ENCODE results near the gene PACS2. TPM values are rescaled to one million over a fixed set of nuclear protein-coding genes. Genes with fewer than 3 reads are reported as not detected.

PACS2 gene
- total and polyA plus RNA-seq, 4 donors: 5.1 to 21.9 (median 9.8) TPM

DNA sequence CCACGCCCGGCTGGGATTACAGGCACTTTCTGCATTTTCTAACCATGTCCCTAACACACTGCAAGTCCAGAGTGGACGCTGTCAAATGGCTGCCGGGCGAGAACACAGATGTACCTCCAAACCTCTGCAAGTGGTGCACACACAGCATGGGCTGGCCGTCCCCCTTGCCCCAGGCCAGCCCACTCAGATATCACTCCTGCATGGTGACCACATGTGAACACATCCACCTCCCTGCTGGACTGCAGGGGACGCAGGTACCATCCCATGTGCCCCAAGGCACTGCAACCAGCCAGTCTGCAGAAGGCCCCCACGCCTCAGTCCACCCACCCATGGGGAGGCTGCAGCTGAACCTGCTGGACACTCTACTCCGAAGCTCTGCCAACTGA is 27.8 kb upstream of the PACS2 start:
- Histone ChIP-seq H3K9me3 (ENCODE audit: control insufficient read depth in 4 of 4, low read length in 3 of 4) (no peaks in the 10 kb centered on the region), H3K27ac (ENCODE audit: low read depth in 1 of 2, low read length in 2 of 2) (no peak overlapping the region), H3K9ac (ENCODE audit: low read depth in 1 of 2, low read length in 2 of 2) (no peak overlapping the region), H3K4me1 (ENCODE audit: control insufficient read depth in 4 of 4, insufficient read depth in 4 of 4, low read length in 3 of 4) (peaks cover 16 to 54% (median 39%) of the 10 kb centered on the region in 4 donors), H3K36me3 (ENCODE audit: control insufficient read depth in 4 of 4, insufficient read depth in 3 of 4, low read depth in 1 of 4, low read length in 3 of 4) (no peaks in the 10 kb centered on the region), H3K27me3 (ENCODE audit: control insufficient read depth in 4 of 4, insufficient read depth in 4 of 4, low read length in 3 of 4) (no peaks in the 10 kb centered on the region), H3K4me3 (ENCODE audit: low read depth in 1 of 3, low read length in 3 of 3) (no peak overlapping the region)
- DNase-seq (ENCODE audit: low spot score): no peak
- 97% methylated on average over 9 of the region's 9 CpGs for whole genome bisulfite sequencing
- TF ChIP-seq HNF4G (IDR thresholded peaks at IDR 0.05): no peak
- TF ChIP-seq, protein P1, sequence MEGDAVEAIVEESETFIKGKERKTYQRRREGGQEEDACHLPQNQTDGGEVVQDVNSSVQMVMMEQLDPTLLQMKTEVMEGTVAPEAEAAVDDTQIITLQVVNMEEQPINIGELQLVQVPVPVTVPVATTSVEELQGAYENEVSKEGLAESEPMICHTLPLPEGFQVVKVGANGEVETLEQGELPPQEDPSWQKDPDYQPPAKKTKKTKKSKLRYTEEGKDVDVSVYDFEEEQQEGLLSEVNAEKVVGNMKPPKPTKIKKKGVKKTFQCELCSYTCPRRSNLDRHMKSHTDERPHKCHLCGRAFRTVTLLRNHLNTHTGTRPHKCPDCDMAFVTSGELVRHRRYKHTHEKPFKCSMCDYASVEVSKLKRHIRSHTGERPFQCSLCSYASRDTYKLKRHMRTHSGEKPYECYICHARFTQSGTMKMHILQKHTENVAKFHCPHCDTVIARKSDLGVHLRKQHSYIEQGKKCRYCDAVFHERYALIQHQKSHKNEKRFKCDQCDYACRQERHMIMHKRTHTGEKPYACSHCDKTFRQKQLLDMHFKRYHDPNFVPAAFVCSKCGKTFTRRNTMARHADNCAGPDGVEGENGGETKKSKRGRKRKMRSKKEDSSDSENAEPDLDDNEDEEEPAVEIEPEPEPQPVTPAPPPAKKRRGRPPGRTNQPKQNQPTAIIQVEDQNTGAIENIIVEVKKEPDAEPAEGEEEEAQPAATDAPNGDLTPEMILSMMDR (IDR thresholded peaks at IDR 0.05; ENCODE audit: low read depth, low read length, missing input control): no peak
- TF ChIP-seq, protein P2, sequence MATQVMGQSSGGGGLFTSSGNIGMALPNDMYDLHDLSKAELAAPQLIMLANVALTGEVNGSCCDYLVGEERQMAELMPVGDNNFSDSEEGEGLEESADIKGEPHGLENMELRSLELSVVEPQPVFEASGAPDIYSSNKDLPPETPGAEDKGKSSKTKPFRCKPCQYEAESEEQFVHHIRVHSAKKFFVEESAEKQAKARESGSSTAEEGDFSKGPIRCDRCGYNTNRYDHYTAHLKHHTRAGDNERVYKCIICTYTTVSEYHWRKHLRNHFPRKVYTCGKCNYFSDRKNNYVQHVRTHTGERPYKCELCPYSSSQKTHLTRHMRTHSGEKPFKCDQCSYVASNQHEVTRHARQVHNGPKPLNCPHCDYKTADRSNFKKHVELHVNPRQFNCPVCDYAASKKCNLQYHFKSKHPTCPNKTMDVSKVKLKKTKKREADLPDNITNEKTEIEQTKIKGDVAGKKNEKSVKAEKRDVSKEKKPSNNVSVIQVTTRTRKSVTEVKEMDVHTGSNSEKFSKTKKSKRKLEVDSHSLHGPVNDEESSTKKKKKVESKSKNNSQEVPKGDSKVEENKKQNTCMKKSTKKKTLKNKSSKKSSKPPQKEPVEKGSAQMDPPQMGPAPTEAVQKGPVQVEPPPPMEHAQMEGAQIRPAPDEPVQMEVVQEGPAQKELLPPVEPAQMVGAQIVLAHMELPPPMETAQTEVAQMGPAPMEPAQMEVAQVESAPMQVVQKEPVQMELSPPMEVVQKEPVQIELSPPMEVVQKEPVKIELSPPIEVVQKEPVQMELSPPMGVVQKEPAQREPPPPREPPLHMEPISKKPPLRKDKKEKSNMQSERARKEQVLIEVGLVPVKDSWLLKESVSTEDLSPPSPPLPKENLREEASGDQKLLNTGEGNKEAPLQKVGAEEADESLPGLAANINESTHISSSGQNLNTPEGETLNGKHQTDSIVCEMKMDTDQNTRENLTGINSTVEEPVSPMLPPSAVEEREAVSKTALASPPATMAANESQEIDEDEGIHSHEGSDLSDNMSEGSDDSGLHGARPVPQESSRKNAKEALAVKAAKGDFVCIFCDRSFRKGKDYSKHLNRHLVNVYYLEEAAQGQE (IDR thresholded peaks at IDR 0.05): no peak
- no peak for TF ChIP-seq YY1 (IDR thresholded peaks at IDR 0.05)
- TF ChIP-seq FOXA2 (IDR thresholded peaks at IDR 0.05): no peak
- no peak for TF ChIP-seq EGR1 (IDR thresholded peaks at IDR 0.05; ENCODE audit: low read depth in 2 of 2)
- TF ChIP-seq NR2F2 (IDR thresholded peaks at IDR 0.05): no peak
- no peak for TF ChIP-seq HNF4A (conservative IDR thresholded peaks at IDR 0.05)
- TF ChIP-seq, protein P3, sequence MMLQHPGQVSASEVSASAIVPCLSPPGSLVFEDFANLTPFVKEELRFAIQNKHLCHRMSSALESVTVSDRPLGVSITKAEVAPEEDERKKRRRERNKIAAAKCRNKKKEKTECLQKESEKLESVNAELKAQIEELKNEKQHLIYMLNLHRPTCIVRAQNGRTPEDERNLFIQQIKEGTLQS (IDR thresholded peaks at IDR 0.05): no peak
- TF ChIP-seq TAF1 (conservative IDR thresholded peaks at IDR 0.05): no peak
- no peak for TF ChIP-seq JUND (IDR thresholded peaks at IDR 0.05)
- TF ChIP-seq RXRA (IDR thresholded peaks at IDR 0.05): no peak
- TF ChIP-seq SP1 (IDR thresholded peaks at IDR 0.05): no peak
- TF ChIP-seq, protein P4, sequence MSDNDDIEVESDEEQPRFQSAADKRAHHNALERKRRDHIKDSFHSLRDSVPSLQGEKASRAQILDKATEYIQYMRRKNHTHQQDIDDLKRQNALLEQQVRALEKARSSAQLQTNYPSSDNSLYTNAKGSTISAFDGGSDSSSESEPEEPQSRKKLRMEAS (IDR thresholded peaks at IDR 0.05): no peak
- TF ChIP-seq RAD21 (IDR thresholded peaks at IDR 0.05): no peak
- no peak for TF ChIP-seq FOXA1 (IDR thresholded peaks at IDR 0.05)
- no peak for TF ChIP-seq GABPA (IDR thresholded peaks at IDR 0.05 in 1 of 2, conservative IDR thresholded peaks at IDR 0.05 in 1 of 2)
- TF ChIP-seq, protein P5, sequence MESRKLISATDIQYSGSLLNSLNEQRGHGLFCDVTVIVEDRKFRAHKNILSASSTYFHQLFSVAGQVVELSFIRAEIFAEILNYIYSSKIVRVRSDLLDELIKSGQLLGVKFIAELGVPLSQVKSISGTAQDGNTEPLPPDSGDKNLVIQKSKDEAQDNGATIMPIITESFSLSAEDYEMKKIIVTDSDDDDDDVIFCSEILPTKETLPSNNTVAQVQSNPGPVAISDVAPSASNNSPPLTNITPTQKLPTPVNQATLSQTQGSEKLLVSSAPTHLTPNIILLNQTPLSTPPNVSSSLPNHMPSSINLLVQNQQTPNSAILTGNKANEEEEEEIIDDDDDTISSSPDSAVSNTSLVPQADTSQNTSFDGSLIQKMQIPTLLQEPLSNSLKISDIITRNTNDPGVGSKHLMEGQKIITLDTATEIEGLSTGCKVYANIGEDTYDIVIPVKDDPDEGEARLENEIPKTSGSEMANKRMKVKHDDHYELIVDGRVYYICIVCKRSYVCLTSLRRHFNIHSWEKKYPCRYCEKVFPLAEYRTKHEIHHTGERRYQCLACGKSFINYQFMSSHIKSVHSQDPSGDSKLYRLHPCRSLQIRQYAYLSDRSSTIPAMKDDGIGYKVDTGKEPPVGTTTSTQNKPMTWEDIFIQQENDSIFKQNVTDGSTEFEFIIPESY (IDR thresholded peaks at IDR 0.05): no peak
